Hematopoietic multipotent progenitor cell treated with erythropoietin and hydrocortisone succinate and interleukin-3 and kit ligand, for 4 days (in vitro differentiated cells): Measurements from ENCODE around the gene C1orf159.
"Not testable (repeated sequence)": the region's sequence is repeated elsewhere in the genome, so short reads cannot be mapped to it uniquely, and the experiment has no call there.

ENCODE experiments used
- DNase-seq: peaks from one replicate; pipeline ENCODE4 v3.0.0-alpha.2; 2015

Gene C1orf159

DNA sequence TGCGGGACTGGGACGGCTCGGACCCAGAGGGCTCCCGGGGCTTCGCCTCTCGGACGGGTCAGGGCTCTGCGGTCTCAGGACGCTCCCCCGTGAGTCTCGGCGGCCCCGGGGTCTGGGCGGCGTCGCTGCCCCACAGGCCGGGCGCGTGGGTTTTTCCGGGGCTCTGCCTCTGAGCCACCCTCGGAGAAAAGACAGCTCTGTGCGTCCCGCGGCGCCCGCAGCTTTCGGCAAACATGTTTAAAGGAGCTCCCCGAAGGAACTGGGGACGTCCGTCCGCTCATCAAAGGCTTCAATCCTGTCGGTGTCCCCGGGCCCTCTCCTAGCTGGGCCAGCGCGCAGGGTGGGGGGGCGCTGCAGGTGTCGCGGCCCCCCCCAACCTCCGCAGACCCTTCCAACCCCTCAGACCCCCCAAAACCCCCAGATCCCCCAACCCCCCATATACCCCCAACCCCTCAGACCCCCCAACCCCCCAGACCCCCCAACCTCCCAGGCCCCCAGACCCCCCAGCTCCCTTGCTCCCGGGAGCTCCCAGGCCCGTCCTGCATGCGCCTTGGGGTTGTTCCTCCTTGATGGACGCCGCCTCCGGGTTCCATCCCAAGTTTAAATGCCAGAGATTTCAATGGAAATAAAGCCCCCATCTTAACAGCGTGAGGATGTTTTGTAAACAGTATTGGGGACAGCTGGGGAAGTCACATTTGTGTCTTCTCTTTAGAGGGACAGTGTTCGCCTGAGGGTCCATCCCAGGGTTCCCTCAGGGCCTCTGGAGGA, 996 bp upstream of the C1orf159 start:
- DNase-seq = peak; percentile 47

DNA sequence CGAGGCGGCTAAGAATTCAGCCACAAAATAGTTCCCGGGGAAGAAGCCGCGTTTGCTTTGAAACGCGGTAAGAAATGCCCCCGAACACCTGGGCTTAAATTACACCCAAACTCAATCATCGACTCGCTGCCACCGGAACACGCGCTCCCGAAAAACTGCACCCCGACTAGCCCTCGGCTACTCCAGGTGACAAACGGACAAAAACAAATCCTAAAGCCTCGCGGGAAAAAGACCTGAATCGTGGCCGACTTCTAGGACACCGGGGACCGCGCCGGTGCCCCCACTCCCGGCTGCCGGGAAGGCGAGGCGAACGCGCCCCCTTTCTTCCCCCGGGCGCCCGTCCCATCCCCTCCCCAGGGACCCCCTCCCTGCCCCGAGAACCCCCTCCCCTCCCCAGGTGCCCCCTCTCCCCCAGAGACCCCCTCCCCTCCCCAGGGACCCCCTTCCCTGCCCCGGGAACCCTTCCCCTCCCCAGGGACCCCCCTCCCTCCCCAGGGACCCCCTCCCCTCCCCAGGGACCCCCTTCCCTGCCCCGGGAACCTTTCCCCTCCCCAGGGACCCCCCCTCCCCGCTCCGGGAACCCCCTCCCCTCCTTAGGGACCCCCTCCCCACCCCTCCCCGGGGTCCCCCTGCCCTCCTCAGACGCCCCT, 628 bp downstream of the C1orf159 start:
- DNase-seq = no peak

DNA sequence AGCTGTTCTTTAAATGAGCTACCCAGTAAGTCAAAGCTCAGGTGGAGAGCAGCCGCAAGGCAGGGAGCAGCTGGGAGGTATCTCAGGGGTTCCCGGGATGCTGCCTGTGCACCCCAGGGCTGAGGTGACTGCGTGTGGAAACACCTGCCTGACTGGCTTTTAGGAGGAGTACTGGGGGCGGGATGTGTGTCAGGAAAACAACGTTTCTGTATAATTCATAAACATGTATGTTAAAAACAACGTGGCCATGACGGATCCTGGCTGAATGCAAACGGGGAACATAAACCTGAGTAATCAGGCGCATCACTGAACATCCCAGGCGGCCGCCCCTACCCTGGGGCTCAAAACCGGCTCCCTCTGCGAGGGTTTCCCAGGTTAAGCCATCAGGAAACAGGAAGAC, 1.5 kb downstream of the C1orf159 start:
- DNase-seq = no peak

- no peak for DNase-seq
Observed at GRCh38 chr1:1112237-1112985, 3.5 kb downstream of the C1orf159 start.

DNA sequence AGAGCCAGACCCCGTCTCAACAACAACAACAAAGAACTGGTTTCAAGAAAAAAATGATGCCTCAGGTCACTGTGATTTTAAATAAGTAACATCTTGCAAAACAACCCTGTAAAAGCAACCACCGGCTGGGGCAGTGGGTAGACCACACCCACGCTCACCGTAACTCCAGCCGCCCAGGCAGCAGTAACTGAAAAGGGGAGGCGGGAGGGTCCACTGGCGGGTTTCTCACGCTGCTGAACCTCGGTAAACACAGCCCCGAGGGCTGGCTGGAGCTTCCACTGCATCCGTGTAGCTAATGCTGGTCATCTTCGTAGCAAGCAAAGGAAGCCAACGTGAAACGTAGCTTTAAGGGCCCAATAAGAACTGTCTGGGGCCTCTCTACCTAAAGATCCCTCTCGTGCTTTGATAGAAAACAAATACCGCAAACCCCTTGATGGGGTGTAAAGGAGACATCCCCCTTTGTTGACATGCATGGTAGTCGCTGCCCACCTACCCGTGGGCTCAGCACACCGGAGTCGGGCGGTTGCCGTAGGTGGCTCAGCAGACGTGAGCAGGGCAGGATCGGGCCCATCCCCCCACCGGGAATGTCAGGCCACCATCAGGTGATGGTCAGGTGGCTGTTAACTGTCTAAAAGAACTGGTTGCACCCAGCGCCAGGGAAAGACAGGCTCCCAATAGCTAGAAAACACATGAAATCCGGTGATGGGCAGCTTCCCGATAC, 4.2 kb downstream of the C1orf159 start:
- no peak for DNase-seq

- DNase-seq = no peak
Observed at GRCh38 chr1:1110561-1110971, 5.3 kb downstream of the C1orf159 start.

DNA sequence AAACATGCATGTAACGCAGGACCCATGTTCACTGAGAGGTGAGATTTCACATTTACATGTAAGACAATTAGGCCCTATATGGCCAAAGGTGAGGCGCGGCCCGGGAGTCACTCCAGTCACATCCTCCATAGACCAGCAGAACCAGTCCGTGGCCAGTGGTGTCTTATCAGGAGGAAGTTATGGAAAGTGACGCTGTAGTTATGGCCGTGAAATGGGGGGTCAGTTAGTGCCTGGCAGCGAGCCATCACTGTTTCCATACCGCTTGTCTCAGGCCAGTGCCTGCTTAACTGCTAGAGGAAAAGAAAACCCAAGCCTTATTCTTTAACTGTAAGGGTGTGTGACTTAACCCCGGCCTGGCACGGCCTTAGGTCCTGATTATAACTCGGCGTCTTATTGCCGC, 6.1 kb downstream of the C1orf159 start:
- peak; percentile 56 for DNase-seq

GRCh38 chr1:1106510-1107221, 9.2 kb downstream of the C1orf159 start:
- no peak for DNase-seq

DNA sequence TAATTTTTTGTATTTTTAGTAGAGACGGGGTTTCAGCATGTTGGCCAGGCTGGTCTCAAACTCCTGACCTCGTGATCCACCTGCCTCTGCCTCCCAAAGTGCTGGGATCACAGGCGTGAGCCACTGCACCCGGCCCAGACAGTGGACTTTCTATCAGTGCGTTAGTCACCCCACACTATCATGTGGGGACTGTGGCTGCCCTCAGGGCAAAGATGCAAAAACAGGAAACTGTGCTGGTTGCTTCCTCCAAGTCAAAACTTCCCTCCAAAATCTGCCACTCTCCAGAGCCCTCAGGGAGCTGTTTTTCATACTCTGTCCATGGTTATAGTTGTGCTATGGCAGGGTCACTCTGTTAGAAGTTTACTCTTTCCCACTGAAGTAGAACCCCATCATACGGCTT, 11.7 kb downstream of the C1orf159 start:
- DNase-seq = peak; percentile 55

- no peak for DNase-seq
Observed at GRCh38 chr1:1101503-1101902, 14.4 kb downstream of the C1orf159 start.

GRCh38 chr1:1100296-1100695, 15.6 kb downstream of the C1orf159 start:
- no peak for DNase-seq

DNA sequence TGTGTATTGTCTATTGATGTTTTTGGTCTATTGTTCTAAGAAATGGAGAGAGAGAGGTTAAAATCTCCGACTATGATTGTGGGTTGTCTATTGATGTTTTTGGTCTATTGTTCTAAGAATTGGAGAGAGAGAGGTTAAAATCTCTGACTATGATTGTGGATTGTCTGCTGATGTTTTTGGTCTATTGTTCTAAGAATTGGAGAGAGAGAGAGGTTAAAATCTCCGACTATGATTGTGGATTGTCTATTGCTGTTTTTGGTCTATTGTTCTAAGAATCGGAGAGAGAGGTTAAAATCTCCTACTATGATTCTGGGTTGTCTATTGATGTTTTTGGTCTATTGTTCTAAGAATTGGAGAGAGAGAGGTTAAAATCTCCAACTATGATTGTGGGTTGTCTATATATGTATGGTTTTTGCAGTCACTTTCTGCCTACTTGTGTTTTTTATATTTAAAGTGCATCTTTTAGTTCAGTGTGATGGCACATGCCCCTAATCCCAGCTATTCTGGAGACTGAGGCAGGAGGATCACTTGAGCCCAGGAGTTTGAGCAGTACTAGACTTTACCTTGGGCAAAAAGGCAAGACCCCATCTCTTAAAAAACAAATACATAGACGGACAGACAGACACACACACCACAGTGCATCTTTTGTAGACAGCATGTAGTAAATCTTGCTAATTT, 16.2 kb downstream of the C1orf159 start:
- no peak for DNase-seq

- no peak for DNase-seq
Observed at GRCh38 chr1:1098681-1099421, 17.0 kb downstream of the C1orf159 start.

GRCh38 chr1:1096136-1096535, 19.8 kb downstream of the C1orf159 start:
- DNase-seq = not testable (repeated sequence)

- no peak for DNase-seq
Observed at GRCh38 chr1:1094981-1095380, 20.9 kb downstream of the C1orf159 start.

- no peak for DNase-seq
Observed at GRCh38 chr1:1093610-1093943, 22.3 kb downstream of the C1orf159 start.

- DNase-seq = no peak
Observed at GRCh38 chr1:1092894-1093609, 22.8 kb downstream of the C1orf159 start.

DNA sequence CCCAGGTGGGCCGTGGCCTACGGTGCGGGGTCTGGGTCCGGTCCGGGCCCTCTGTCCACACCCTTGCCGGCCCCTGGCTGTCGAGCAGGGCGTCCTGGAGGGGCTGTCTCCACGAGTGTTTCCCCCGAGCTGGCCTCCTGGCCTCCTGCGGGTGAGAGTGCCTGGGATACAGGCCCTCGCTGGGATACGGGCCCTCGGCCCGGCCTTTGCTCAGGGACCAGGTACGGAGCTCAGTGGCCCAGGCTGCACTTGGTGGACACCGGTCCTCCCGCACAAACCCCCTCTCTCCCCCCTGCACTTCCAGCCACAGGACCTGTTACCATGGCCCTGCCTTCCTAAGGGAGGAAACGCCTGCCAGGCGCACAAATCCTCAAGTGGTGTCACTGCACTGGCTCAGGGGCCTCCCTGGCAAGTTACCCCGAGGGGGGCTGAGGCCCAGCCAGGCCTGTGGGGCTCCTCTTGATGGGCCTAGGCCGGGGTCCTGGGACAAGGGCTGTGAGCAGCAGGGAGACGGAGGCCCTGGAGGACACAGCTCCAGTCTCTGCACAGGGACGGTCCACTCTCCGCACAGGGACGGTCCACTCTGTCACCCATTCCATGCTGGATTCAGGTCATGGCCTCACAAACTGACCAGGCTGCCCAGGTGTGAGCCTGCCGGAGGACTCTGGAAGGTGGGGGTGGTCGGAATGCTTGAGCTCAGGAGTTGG, 23.6 kb downstream of the C1orf159 start:
- no peak for DNase-seq

DNA sequence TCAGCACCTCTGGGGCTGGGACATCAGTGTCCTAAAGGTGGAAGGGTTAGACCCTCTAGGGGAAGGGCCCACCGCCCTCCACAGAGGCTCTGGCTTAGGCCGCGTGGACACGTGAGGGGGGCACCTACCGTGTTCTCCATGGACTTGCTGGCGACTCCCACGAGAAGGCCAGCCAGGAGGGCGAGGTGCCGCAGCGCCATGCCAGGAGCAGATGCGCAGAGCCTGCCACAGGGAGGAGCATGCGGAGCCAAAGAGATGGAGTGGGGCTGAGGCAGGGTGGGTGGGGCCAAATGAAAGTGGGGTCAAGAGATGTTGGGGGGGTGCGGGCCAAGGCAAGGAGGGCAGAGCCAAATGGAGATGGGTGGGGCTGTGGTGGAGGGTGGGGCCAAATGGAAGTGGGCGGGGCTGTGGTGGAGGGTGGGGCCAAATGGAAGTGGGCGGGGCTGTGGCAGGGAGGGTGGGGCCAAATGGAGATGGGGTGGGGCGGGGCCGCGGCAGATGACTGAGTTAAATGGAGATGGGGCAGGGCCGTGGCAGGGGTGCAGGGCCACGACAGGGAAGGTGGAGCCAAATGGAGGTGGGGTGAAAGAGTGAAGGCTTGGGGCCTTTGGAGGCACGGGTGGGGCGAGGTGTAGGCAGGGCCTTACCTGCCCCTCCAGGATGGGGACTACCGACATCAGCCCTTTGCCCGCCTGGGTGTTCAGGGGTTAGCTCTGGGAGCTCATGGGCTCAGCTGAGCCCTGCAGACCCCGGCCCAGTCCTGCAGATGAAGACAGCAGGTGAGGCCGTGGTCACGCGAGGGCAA, 24.3 kb downstream of the C1orf159 start:
- peak; percentile 43 for DNase-seq
